Right lobe of liver (tissue), 6 donors: Measurements from ENCODE around the gene CCDC197. TPM values are rescaled to one million over a fixed set of nuclear protein-coding genes. Genes with fewer than 3 reads are reported as not detected.

ENCODE experiments used
- ATAC-seq, 4 donors: fragments of 200-7000 bp; cut with Tn5 transposase; one replicate each; pipeline ENCODE4 v1.9.1; 2020; ENCODE audit warnings: mild to moderate bottlenecking in 4 of 4, moderate library complexity in 4 of 4
- DNase-seq, 3 donors: peaks; one replicate each; pipeline ENCODE4 v3.0.0-alpha.2; 2020
- H3K27ac ChIP-seq, 3 donors: fragments of 200-600 bp; one replicate each; pipeline ENCODE4 v1.8.0; 2022
- H3K27me3 ChIP-seq, 2 donors: fragments of 200-600 bp; one replicate each; pipeline ENCODE4 v1.8.0; 2022
- H3K36me3 ChIP-seq, 4 donors: fragments of 200-600 bp; sonication (generic) in 1 of 4; one replicate each; pipeline versions ENCODE4 v1.5.1 to v1.8.0; 2017 to 2022; ENCODE audit warnings: control low read depth in 1 of 4
- H3K4me1 ChIP-seq, 4 donors: fragments of 200-600 bp; sonication (generic) in 1 of 4; one replicate each; pipeline versions ENCODE4 v1.5.1 to v1.8.0; 2017 to 2022; ENCODE audit warnings: control low read depth in 1 of 4
- H3K4me3 ChIP-seq, 3 donors: fragments of 200-600 bp; one replicate each; pipeline ENCODE4 v1.8.0; 2022
- H3K9me3 ChIP-seq, 4 donors: fragments of 200-600 bp; sonication (generic) in 1 of 4; one replicate each; pipeline versions ENCODE4 v1.5.1 to v1.8.0; 2017 to 2022; ENCODE audit warnings: control low read depth in 1 of 4
- POLR2A ChIP-seq: fragments of 450-650 bp; IDR thresholded peaks from one replicate; pipeline ENCODE4 v1.6.1; 2017; ENCODE audit warnings: antibody characterized with exemption, mild to moderate bottlenecking
- WGBS: methylation state at CpG from one replicate; pipeline ENCODE4 v1.1.6; 2018; ENCODE audit warnings: low coverage, low lambda C conversion rate; ENCODE audit not compliant: insufficient coverage; ENCODE audit errors: missing lambda C conversion rate; 5-methylcytosine and 5-hydroxymethylcytosine counted together
- intact Hi-C, 2 donors: fragments of 100-400 bp; cut with DNase I; formaldehyde crosslinking; loops; one replicate each; pipeline versions ENCODE4 v1.11.2 to v1.14.1; 2022
- total RNA-seq, 6 experiments: library from RNA; depleted of rRNA in 2 of 6; stranded (reverse); fragments of >200 nt in 2 of 6; fragmentation: NEBNext Ultra II Directional in 3 of 6; extraction: Animal tissue kit (Norgen Biotek cat#: 25700) in 3 of 6; gene quantifications; one replicate each; pipeline versions ENCODE4 v1.1.0 to v1.2.4, GENCODE V29; 2016 to 2023
- TF ChIP-seq, protein P1 (sequence below), 4 donors: fragments of 200-600 bp in 3 of 4; fragments of 450-650 bp in 1 of 4; IDR thresholded peaks; one replicate each; pipeline versions ENCODE4 v1.5.1 to v1.8.0; 2016 to 2022; ENCODE audit warnings: antibody characterized with exemption in 4 of 4, mild to moderate bottlenecking in 2 of 4
- donor health status: DM: no; HTN: yes; CAD: no.
- donor health status: DM: no; HTN: no; CAD: no.
- donor health status: DM: no; HTN: no; CAD: no.
- donor health status: DM: no; HTN: yes; CAD: no.
- donor health status: DM: no; HTN: yes; CAD: no.

The CCDC197 gene
- total RNA-seq, 6 experiments from 2014 or later: not detected

DNA sequence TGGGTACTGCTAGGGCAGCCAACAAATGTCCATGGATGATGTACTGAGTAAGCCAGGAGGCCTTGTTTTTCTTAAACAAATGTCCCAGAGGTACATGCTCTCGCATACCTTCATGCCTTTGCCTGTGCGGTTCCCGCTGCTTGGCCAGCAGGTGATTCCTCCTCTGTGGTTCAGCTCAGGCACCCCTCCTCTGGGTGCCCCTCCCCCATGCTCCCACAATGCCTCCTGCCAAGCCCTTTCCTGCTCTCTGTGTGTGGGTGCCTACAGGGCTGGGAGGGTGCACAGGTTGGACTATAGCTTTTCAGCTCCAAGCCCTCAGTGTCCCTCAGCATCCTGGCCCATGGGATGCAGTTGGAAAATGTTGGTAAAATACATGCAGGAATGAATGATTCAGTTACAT is 44.3 kb upstream of the CCDC197 start:
- DNase-seq: no peak
- H3K4me3 ChIP-seq: no peak overlapping the region
- H3K27me3 ChIP-seq: no peaks in the 10 kb centered on the region
- 50% methylated on average over 3 of the region's 3 CpGs for WGBS
- H3K36me3 ChIP-seq: no peaks in the 10 kb centered on the region
- no peaks in the 10 kb centered on the region for H3K9me3 ChIP-seq
- H3K4me1 ChIP-seq: peaks cover 0 to 5% (median 0%) of the 10 kb centered on the region in 4 donors
- no peak overlapping the region for H3K27ac ChIP-seq
- intact Hi-C loops: no loop called here
- no peak for ATAC-seq
- no peak for TF ChIP-seq POLR2A
- TF ChIP-seq, protein P1, sequence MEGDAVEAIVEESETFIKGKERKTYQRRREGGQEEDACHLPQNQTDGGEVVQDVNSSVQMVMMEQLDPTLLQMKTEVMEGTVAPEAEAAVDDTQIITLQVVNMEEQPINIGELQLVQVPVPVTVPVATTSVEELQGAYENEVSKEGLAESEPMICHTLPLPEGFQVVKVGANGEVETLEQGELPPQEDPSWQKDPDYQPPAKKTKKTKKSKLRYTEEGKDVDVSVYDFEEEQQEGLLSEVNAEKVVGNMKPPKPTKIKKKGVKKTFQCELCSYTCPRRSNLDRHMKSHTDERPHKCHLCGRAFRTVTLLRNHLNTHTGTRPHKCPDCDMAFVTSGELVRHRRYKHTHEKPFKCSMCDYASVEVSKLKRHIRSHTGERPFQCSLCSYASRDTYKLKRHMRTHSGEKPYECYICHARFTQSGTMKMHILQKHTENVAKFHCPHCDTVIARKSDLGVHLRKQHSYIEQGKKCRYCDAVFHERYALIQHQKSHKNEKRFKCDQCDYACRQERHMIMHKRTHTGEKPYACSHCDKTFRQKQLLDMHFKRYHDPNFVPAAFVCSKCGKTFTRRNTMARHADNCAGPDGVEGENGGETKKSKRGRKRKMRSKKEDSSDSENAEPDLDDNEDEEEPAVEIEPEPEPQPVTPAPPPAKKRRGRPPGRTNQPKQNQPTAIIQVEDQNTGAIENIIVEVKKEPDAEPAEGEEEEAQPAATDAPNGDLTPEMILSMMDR (IDR thresholded peaks at IDR 0.05): no peak

DNA sequence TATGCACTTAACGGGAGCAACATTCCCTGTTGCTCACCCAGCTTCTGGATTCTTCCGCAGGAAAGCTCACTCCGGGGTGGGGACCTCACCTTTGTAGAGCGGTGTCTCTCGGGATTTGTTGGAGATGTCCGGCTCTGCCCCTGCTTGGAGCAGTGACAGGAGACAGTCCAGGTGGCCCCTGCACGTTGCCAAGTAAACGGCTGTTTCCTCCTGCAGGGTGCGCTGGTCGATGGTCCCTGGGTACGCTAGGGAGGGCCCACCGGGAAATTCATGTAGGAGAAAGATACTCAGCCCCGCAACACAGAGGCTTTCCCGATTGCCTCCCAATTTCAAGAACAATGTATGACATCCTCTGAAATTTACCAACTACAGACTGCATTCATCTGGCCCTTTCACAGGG is 43.8 kb upstream of the CCDC197 start:
- WGBS: 36% methylated on average over 6 of the region's 14 CpGs
- intact Hi-C loops: no loop called here
- H3K4me1 ChIP-seq: peaks cover 0 to 5% (median 0%) of the 10 kb centered on the region in 4 donors
- DNase-seq: no peak
- H3K27ac ChIP-seq: no peak overlapping the region
- H3K4me3 ChIP-seq: no peak overlapping the region
- H3K27me3 ChIP-seq: no peaks in the 10 kb centered on the region
- H3K36me3 ChIP-seq: no peaks in the 10 kb centered on the region
- TF ChIP-seq, protein P1 (IDR thresholded peaks at IDR 0.05): no peak
- no peak for TF ChIP-seq POLR2A
- ATAC-seq: no peak
- no peaks in the 10 kb centered on the region for H3K9me3 ChIP-seq

DNA sequence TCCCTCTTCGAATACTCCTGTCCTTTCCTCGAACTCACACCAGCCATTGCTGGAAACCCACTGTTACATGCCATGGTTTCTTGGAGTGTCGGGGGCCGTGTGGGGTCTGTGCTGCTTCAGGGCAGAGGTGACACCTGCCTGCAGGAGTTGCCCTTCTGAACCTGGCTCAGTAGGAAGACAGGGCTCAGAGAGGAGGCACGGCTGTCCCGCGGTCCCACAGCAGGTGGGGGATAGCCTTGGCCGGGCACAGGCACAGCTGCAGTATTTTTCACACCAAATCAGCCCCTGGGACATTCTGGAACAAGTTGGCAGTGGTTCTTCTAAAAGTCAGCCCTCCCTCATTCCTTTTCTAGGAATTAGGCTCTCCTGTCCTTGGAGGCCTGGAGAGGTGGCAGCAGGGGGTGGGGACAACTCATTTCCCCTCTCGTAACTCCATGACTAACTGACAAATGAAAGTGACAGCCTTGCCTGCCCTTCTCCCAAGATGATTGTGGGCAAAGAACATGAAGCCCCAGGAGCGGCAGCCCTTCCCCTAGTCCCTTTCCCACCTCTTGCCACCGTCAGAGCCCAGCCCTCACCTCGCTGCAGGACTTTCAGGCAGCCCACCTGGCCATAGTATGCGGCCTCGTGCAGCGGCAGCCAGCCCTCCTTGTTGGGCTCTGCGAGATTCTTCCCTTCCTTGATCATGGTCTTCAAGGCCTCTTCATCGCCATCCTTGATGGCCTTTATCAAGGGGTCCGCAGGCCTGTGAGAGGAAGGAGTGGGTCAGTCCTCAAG is 43.2 kb upstream of the CCDC197 start:
- intact Hi-C loops: no loop called here
- Histone ChIP-seq H3K9me3 (no peaks in the 10 kb centered on the region), H3K4me1 (peaks cover 0 to 5% (median 0%) of the 10 kb centered on the region in 4 donors), H3K36me3 (no peaks in the 10 kb centered on the region), H3K27ac (no peak overlapping the region), H3K27me3 (no peaks in the 10 kb centered on the region), H3K4me3 (no peak overlapping the region)
- WGBS: 62% methylated on average over 9 of the region's 18 CpGs
- no peak for TF ChIP-seq POLR2A
- TF ChIP-seq, protein P1 (IDR thresholded peaks at IDR 0.05): no peak
- ATAC-seq (no peak), DNase-seq (peak in 1 of 3 donors; percentile 29)

DNA sequence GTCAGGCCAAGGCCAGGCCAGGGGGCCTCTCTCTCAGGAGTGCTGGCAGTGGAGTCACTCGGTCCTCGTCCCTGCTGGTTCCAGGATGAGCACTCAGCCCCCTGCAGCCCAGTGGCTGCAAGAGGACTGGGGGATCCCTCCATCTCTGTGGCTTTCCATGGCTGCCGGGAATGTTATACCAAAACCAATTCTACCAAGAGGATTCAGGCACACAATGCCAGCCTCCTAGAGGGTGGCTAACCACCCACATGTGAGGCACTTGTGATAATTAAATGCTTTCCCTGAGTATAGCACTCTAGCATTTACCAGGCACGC is 42.6 kb upstream of the CCDC197 start:
- intact Hi-C loops: no loop called here
- WGBS: 70% methylated on average over 1 of the region's 4 CpGs

More for the DNA sequence above, 42.6 kb upstream of the CCDC197 start:
- Histone ChIP-seq H3K4me3 (no peak overlapping the region), H3K36me3 (no peaks in the 10 kb centered on the region), H3K27me3 (no peaks in the 10 kb centered on the region), H3K9me3 (no peaks in the 10 kb centered on the region), H3K4me1 (peaks cover 0 to 5% (median 0%) of the 10 kb centered on the region in 4 donors), H3K27ac (no peak overlapping the region)
- ATAC-seq (no peak), DNase-seq (no peak)
- TF ChIP-seq POLR2A: no peak
- TF ChIP-seq, protein P1 (IDR thresholded peaks at IDR 0.05): no peak
